CD14-positive monocyte (primary cell): Measurements from ENCODE around the gene B4GALT4. TPM values are rescaled to one million over a fixed set of nuclear protein-coding genes. Genes with fewer than 3 reads are reported as not detected.
A peak's percentile ranks its signal among the peaks of the same experiment; 100 is the strongest.

Source experiments
- DNase-seq, 3 donors: peaks; one replicate each; pipeline ENCODE4 v3.0.0-alpha.2; 2011 to 2022
- H2AFZ ChIP-seq: 2 replicates; pipeline ENCODE4 v1.6.0; 2012; ENCODE audit warnings: mild to moderate bottlenecking, low read depth, low read length, inconsistent platforms; ENCODE audit not compliant: insufficient read depth, poor library complexity, severe bottlenecking
- H3K27ac ChIP-seq, 2 donors: 1 replicate in 1 of 2; 2 replicates in 1 of 2; pipeline ENCODE4 v1.5.1; 2012 to 2013; ENCODE audit warnings: low read length in 2 of 2, control low read depth in 1 of 2, inconsistent platforms in 1 of 2, low read depth in 1 of 2, mild to moderate bottlenecking in 1 of 2
- H3K27me3 ChIP-seq, 2 donors: one replicate each; pipeline versions ENCODE4 v1.6.0 to v1.6.1; 2011 to 2013; ENCODE audit warnings: low read length in 2 of 2; ENCODE audit not compliant: control insufficient read depth in 2 of 2, insufficient read depth in 2 of 2
- H3K36me3 ChIP-seq, 2 donors: replicated peaks in 1 of 2; 1 replicate in 1 of 2; 2 replicates in 1 of 2; pipeline versions ENCODE4 v1.5.1 to v1.6.1; 2012 to 2013; ENCODE audit warnings: low read length in 2 of 2, control low read depth in 1 of 2, inconsistent platforms in 1 of 2, mild to moderate bottlenecking in 1 of 2; ENCODE audit not compliant: insufficient read depth in 2 of 2, control insufficient read depth in 1 of 2
- H3K4me1 ChIP-seq, 2 donors: 1 replicate in 1 of 2; 2 replicates in 1 of 2; pipeline versions ENCODE4 v1.5.1 to v1.6.1; 2012 to 2013; ENCODE audit warnings: low read length in 2 of 2, control low read depth in 1 of 2, inconsistent platforms in 1 of 2, mild to moderate bottlenecking in 1 of 2, moderate library complexity in 1 of 2; ENCODE audit not compliant: insufficient read depth in 2 of 2, control insufficient read depth in 1 of 2
- H3K4me2 ChIP-seq: replicated peaks from 2 replicates; pipeline ENCODE3; 2012; ENCODE audit warnings: low read length, moderate library complexity, mild to moderate bottlenecking; ENCODE audit not compliant: poor library complexity, severe bottlenecking; ENCODE audit errors: extremely low read depth
- H3K4me3 ChIP-seq, 3 experiments: fragments of 200-600 bp in 1 of 3; sonication (generic) in 1 of 3; replicated peaks in 1 of 3; 1 replicate in 2 of 3; 2 replicates in 1 of 3; pipeline ENCODE4 v1.5.1; 2011 to 2013; ENCODE audit warnings: low read length in 3 of 3, mild to moderate bottlenecking in 3 of 3, control low read depth in 2 of 3, low read depth in 2 of 3, inconsistent platforms in 1 of 3, moderate library complexity in 1 of 3
- H3K79me2 ChIP-seq: 2 replicates; pipeline ENCODE4 v1.6.0; 2012; ENCODE audit warnings: mild to moderate bottlenecking, control low read depth, inconsistent platforms, low read length, moderate library complexity; ENCODE audit not compliant: insufficient read depth
- H3K9ac ChIP-seq: 2 replicates; pipeline ENCODE4 v1.6.0; 2017; ENCODE audit warnings: low read length, mild to moderate bottlenecking; ENCODE audit not compliant: insufficient read depth, poor library complexity, severe bottlenecking
- H3K9me3 ChIP-seq, 2 donors: replicated peaks in 1 of 2; 1 replicate in 1 of 2; 2 replicates in 1 of 2; pipeline versions ENCODE4 v1.5.1 to v1.6.1; 2012 to 2013; ENCODE audit warnings: low read length in 2 of 2, control low read depth in 1 of 2; ENCODE audit not compliant: control insufficient read depth in 1 of 2, insufficient read depth in 1 of 2
- H4K20me1 ChIP-seq: 2 replicates; pipeline ENCODE4 v1.6.0; 2012; ENCODE audit warnings: mild to moderate bottlenecking, low read length, control low read depth, moderate library complexity; ENCODE audit not compliant: insufficient read depth
- H3K27ac Mint-ChIP-seq, 7 donors: one replicate each; pipeline ENCODE4 v1.8.0; 2020; ENCODE audit warnings: mild to moderate bottlenecking in 7 of 7, mixed read lengths in 7 of 7, moderate library complexity in 6 of 7, inconsistent platforms in 2 of 7
- H3K27me3 Mint-ChIP-seq, 3 donors: one replicate each; pipeline ENCODE4 v1.8.0; 2021 to 2022; ENCODE audit warnings: low read depth in 3 of 3, mild to moderate bottlenecking in 3 of 3, mixed read lengths in 3 of 3, moderate library complexity in 3 of 3, inconsistent platforms in 1 of 3
- H3K36me3 Mint-ChIP-seq, 2 donors: one replicate each; pipeline ENCODE4 v1.8.0; 2020; ENCODE audit warnings: mixed read lengths in 2 of 2, inconsistent platforms in 1 of 2, mild to moderate bottlenecking in 1 of 2
- H3K4me1 Mint-ChIP-seq: one replicate; pipeline ENCODE4 v1.8.0; 2020; ENCODE audit warnings: mild to moderate bottlenecking, mixed read lengths
- H3K4me3 Mint-ChIP-seq, 2 donors: one replicate each; pipeline ENCODE4 v1.8.0; 2020; ENCODE audit warnings: mild to moderate bottlenecking in 2 of 2, mixed read lengths in 2 of 2, moderate library complexity in 1 of 2
- H3K9me3 Mint-ChIP-seq, 7 donors: one replicate each; pipeline ENCODE4 v1.8.0; 2020 to 2022; ENCODE audit warnings: mixed read lengths in 7 of 7, mild to moderate bottlenecking in 6 of 7, moderate library complexity in 6 of 7, inconsistent platforms in 2 of 7
- CTCF ChIP-seq: fragments of 200-600 bp; IDR thresholded peaks from one replicate; pipeline ENCODE4 v1.8.0; 2022; ENCODE audit warnings: antibody characterized with exemption, mild to moderate bottlenecking
- WGBS: methylation state at CpG from one replicate; pipeline ENCODE4 v1.1.5; 2013; ENCODE audit warnings: missing lambda C conversion rate; ENCODE audit not compliant: insufficient coverage; 5-methylcytosine and 5-hydroxymethylcytosine counted together
- intact Hi-C, 2 donors: fragments of 100-400 bp; cut with micrococcal nuclease; formaldehyde crosslinking; loops; one replicate each; pipeline versions ENCODE4 v1.15.0 to v1.15.1; 2023
- polyA plus RNA-seq, 3 donors: library from polyadenylated mRNA; depleted of rRNA in 1 of 3; unstranded in 2 of 3; stranded (reverse) in 1 of 3; fragments of 300-500 nt in 2 of 3; fragments of >200 nt in 1 of 3; fragmentation: Illumina TruSeq in 2 of 3; gene quantifications; 1 replicate in 2 of 3; 2 replicates in 1 of 3; pipeline ENCODE4 v1.2.3, GENCODE V29; 2012 to 2021

Gene B4GALT4
- polyA plus RNA-seq, 3 donors, result 5.8 to 7.4 (median 5.8) TPM

GRCh38 chr3:119230745-119231144 is 9.9 kb downstream of the B4GALT4 start:
- Mint-ChIP-seq H3K9me3 (no peaks in the 10 kb centered on the region), H3K4me3 (no peak overlapping the region), H3K4me1 (no peaks in the 10 kb centered on the region), H3K27me3 (no peaks in the 10 kb centered on the region), H3K27ac (peak overlapping the region in 3 of 7 donors; percentile 1 to 65 (median 31)), H3K36me3 (peaks cover 79 to 83% of the 10 kb centered on the region in 2 donors)
- H3K36me3 ChIP-seq, result peaks cover 56 to 95% of the 10 kb centered on the region in 2 donors
- no peak for DNase-seq
- no peaks in the 10 kb centered on the region for H3K79me2 ChIP-seq
- H3K27me3 ChIP-seq, result no peaks in the 10 kb centered on the region
- no peak overlapping the region for H3K27ac ChIP-seq
- no peak overlapping the region for H2AFZ ChIP-seq
- intact Hi-C loops, result no loop called here
- no peak overlapping the region for H3K9ac ChIP-seq
- no peaks in the 10 kb centered on the region for H3K4me1 ChIP-seq
- TF ChIP-seq CTCF, result no peak
- no peaks in the 10 kb centered on the region for H3K9me3 ChIP-seq
- no peak overlapping the region for H3K4me3 ChIP-seq
- H4K20me1 ChIP-seq, result no peaks in the 10 kb centered on the region
- no peak overlapping the region for H3K4me2 ChIP-seq

- no peaks in the 10 kb centered on the region for H3K27me3 Mint-ChIP-seq
- no peak for TF ChIP-seq CTCF
- H3K36me3 Mint-ChIP-seq, result peaks cover 72 to 80% of the 10 kb centered on the region in 2 donors
- Histone ChIP-seq H4K20me1 (no peaks in the 10 kb centered on the region), H3K4me3 (no peak overlapping the region), H3K9me3 (no peaks in the 10 kb centered on the region), H3K4me1 (no peaks in the 10 kb centered on the region), H3K79me2 (no peaks in the 10 kb centered on the region), H3K27ac (no peak overlapping the region), H3K36me3 (peaks cover 49 to 95% of the 10 kb centered on the region in 2 donors), H3K4me2 (no peak overlapping the region), H3K27me3 (no peaks in the 10 kb centered on the region), H3K9ac (no peak overlapping the region), H2AFZ (no peak overlapping the region)
- intact Hi-C loops, result no loop called here
- H3K9me3 Mint-ChIP-seq, result no peaks in the 10 kb centered on the region
- H3K27ac Mint-ChIP-seq, result no peak overlapping the region
- H3K4me3 Mint-ChIP-seq, result no peak overlapping the region
- DNase-seq, result no peak
- H3K4me1 Mint-ChIP-seq, result no peaks in the 10 kb centered on the region
- 98% methylated on average over 7 of the region's 7 CpGs for WGBS
Measured at GRCh38 chr3:119230071-119230470, 10.6 kb downstream of the B4GALT4 start.
